Subcutaneous adipose tissue (tissue), 4 donors: ENCODE results near the gene NOXO1. TPM values are rescaled to one million over a fixed set of nuclear protein-coding genes. Genes with fewer than 3 reads are reported as not detected.

Experiments used
- total RNA-seq, 4 donors: library from RNA; depleted of rRNA; stranded (reverse); fragments of >200 nt; gene quantifications; one replicate each; pipeline ENCODE4 v1.1.0, GENCODE V29; 2016
- TF ChIP-seq, protein P1 (sequence below): fragments of 450-650 bp; IDR thresholded peaks from one replicate; pipeline ENCODE4 v1.5.1; 2016; ENCODE audit warnings: low read depth, mild to moderate bottlenecking, control low read depth, antibody characterized with exemption, moderate library complexity

NOXO1 gene
- total RNA-seq, 4 donors from 2014 or later: not detected

DNA sequence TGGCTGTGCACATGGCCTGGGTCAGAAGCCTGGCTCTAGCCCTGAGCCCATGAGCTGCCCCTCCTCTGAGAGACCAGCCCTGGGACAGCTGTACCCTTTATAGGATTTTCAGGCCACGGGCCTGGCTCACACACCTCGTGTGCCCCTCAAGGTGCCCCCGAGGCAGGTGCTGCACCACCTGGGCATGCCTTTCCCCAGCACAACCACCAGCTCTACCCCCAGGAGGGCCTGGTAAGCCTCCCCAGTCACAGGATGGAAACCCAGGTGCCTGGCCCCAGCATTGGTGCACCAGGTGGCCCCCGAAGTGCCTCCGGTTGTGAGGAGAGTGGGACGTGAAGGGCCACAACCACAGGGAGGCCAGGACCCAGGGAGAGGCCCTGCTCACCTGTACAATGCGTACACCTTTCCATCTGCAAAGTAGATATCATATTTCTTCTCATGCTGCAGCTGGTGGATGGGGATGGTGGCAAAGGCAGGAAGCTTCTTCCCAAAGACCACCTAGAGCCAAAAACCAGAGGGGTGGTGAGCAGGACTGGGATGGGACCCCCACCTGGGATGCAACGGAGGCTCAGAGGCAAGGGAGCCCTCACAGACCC lies 22.1 kb upstream of the NOXO1 start:
- TF ChIP-seq, protein P1, sequence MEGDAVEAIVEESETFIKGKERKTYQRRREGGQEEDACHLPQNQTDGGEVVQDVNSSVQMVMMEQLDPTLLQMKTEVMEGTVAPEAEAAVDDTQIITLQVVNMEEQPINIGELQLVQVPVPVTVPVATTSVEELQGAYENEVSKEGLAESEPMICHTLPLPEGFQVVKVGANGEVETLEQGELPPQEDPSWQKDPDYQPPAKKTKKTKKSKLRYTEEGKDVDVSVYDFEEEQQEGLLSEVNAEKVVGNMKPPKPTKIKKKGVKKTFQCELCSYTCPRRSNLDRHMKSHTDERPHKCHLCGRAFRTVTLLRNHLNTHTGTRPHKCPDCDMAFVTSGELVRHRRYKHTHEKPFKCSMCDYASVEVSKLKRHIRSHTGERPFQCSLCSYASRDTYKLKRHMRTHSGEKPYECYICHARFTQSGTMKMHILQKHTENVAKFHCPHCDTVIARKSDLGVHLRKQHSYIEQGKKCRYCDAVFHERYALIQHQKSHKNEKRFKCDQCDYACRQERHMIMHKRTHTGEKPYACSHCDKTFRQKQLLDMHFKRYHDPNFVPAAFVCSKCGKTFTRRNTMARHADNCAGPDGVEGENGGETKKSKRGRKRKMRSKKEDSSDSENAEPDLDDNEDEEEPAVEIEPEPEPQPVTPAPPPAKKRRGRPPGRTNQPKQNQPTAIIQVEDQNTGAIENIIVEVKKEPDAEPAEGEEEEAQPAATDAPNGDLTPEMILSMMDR: no peak

DNA sequence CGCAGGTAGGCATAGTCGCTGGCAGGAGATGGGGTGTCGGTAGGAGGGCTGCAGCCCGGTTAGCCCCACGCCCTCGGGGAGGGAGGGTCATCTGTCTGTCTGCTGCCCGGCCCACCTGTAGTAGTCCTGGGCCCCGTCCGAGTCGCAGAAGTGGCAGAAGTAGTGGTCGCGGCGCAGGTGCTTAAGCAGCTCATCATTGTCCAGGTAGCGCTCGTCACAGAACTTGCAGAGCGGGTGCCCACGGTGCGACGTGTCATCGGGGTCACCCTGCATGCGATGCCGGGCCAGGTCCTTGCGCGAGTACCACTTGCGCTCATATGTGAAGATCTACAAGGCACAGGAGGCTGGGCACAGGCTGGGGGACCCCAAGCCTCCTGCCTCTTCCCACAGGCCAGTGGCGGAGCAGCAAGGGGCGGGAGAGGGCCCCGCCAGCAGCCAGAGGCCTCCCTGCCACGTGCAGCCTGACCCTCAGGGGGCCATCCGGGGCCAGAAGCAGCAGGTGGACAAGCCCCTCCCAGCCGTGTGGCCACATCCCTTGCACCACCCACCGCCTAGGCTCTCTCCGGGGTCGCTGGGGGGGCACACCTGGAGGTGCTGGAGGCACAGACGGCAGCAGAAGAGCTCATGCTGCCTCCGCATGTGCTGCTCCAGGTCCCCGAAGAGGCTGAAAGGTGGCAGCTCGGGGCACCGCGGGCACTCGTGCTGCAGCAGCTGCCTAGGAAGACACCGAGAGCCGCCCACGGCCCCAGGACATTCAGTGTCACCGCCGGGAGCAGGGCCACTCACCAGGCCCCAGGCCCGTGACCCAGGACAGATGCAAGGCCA lies 21.3 kb upstream of the NOXO1 start:
- TF ChIP-seq, protein P1: no peak

DNA sequence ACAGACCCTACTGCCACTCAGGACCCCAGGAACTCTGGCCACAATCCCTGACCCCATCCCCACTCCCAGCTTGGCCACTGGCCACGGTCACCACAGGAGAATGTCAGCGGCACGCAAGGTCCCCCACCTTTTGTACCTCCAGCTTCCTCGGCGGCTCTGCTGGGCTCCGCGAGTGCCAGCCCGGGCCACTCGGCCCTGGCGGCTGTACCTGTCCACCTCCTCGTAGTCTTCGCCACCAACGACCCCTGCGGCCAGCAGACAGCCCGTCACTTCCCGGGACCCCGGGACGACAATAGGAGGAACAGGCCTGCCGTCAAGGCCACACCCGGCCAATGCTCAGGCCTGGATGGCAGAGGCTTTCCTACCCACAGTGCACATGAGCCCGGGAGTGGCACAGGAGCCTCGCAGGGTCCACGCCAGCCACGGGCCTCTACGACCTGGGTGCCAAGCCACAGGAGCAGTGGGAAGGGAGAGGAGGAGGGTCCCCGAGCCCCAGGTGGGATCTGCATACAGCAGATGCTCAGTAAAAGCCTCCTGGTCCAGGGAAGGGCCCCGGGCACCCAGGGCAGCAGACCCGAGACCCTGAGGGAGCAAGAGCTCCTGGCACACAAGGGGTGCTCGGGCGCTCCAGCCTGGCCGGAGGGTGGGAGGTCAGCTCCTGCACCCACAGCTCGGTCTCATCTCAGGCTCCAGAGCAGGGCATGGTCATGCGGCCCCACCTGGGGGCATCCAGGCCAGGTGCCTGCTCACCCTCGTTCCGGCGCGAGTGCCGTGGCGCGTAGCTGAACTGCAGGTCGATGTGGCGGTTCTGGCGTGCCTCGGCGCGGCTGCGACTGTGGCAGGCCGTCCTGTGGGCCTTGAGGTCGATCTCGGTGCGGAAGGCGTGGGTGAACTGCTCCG lies 20.4 kb upstream of the NOXO1 start:
- TF ChIP-seq, protein P1: no peak

DNA sequence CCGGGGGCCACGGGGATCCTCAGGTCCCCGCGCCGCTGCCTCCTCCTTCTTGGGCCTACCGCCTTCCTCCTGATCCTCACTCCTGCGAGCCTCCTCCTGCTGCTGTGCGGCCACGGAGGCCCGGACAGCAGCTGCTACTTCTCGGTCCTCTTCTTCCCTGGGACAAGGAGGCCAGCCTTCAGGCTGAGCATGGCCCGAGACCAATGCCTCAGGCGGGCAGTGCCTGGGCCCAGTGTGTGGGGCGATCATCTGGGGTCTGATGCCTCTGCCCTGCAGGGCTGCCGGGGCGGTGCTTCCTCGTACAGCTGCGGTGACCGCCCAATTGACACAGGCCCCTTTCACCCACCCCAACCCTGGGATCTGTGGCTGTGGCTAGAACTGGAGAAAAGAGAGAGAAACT lies 19.8 kb upstream of the NOXO1 start:
- TF ChIP-seq, protein P1: no peak

DNA sequence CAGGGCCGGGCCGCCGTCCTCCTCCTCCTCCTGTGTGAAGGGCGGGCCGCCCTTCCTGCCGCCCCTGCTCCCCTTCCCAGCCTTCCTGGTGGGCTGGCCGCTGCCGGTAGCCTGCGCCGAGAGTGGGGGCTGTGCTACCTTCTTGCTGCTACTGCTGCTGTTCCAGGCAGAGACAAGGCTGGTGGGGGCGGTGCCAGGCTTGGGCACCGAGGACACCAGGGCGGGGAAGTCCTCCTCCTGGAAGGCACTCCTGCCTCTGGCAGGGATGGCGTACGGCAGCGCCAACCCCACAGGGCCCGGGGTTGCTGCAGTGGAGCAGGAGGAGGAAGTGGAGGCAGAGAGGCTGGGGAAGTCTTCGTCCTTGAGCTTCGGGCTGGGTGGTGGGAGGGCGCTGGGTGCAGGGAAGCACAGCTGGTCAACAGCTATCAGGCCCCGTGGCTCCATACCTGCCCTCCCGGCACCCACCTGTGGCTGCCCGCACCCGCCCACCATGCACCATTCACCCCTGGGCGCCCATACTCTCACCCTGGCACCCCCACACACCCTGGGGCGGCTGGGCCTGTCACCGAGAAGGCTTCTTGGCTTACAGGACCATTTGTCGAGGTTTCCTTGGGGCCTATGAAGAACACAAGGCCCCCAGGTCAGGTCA lies 18.7 kb upstream of the NOXO1 start:
- TF ChIP-seq, protein P1: no peak

DNA sequence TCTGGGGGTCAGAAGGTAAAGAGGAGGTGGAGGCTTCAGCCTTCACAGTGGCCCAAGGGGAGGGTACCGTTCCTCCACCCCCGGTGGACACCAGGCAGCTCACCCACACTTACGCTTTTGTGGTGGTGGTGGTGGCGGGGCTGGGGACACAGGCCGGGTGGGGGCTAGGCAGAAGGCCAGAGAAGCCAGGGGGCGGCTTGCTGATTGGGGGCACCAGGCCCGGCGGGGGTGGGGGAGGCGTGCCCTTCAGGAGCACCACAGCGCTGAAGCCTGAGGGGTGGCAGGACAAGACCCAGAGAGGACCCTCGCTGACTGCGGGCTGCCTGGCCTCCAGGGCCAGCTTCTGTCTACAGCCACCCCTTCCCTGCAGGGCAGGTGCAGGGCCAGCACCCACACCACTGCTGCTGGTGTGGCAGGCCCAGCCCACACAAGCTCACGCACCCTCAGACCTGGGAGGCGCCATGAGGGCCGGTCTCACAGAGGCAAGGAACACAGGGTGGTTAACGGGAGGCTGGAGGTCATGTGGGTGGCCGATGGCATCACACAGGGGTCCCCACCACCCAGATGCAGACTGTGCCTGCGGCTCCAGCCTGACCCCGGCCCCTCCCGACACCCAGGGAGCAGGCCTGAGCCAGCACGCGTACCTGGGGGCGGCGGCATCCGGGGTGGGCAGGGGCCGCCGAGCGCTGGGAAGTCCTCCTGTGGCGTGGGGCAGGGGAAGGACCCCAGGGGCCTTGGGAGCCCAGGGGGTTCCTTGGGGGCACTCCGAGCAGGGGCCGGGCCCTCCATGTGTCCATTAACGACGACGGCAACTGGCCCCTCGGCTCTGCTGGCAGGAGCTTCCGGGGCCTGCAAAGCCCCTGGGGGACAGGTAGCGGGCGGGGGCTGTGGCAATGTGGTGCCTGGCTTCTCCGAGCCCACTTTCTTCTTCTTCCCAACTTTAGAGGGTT lies 17.9 kb upstream of the NOXO1 start:
- TF ChIP-seq, protein P1: no peak
